HG03095 (cell line): Measurements from ENCODE around the gene TXNDC9.
"Not testable (repeated sequence)": the region's sequence is repeated elsewhere in the genome, so short reads cannot be mapped to it uniquely, and the experiment has no call there.

Source experiments
- ATAC-seq: cut with Tn5 transposase; IDR thresholded peaks from one replicate; pipeline ENCODE4 v1.9.1; 2021; ENCODE audit warnings: moderate library complexity; ENCODE audit not compliant: unreplicated experiment

Gene TXNDC9, protein sequence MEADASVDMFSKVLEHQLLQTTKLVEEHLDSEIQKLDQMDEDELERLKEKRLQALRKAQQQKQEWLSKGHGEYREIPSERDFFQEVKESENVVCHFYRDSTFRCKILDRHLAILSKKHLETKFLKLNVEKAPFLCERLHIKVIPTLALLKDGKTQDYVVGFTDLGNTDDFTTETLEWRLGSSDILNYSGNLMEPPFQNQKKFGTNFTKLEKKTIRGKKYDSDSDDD

DNA sequence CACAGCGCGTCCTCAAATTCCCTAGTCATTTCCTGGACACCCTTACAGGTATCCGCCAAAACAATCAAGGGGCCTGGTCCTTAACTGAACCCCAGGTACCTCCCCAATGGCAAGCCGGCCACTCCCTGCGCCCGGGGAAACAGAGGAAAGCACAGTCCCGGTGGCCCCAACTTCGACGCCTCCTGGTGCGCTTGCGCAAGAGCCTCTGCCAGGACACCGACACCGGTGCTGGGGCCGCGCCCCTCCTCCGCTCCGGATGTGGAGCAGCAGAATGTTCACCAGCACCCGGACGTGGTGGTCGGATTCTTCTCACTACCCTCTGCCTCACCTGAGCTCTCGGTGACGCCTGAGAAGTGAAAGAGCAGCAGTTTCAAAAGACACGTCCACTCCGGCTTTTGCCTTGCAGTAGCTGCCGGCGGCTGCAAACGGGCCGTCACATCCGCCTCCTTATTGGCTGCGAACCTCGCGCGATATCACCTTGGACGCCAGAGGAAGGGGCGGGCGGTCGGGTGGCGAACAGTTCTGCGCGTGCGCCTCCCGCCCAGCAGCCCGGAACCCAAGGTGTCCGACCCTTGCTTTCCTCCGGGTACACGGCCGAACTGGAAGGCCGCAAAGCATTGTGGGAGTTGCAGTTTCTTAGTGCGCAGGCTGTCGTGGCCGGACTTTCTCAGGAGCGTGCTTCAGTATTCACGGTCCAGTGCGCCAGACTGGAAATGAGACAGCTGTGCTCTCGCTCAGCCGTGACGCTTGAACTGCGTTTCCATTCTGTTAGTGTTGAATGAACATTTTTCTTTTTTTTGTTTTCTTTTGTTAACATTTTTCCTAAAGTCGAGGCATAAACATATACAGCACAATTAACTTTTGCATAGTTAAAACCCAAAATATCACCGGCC, at the start of gene TXNDC9:
Gene TXNDC9, minus strand, starts transcription at position 423 of the 893 bp plus-strand sequence. CDS start 3,123 bp downstream, outside the sequence.
- ATAC-seq = peak; percentile 68

DNA sequence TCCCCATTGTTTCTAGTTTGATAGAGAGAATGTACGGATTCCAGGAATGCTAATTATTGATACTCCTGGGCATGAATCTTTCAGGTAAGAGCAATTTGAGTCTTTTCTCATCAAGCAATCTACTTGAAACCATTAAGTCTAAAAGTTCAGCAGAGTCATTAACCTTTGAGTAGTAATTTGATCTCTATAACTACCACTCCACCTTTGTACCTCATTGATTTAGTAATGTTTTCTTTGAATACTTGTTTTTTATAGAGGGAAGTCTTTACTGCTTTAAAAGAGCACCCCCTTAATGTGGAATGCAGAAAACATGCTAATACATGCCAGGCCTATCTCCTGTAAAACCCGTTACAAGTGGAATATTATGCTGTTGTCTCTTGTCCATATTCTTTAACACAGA, 46.0 kb upstream of the TXNDC9 start:
- no peak for ATAC-seq

DNA sequence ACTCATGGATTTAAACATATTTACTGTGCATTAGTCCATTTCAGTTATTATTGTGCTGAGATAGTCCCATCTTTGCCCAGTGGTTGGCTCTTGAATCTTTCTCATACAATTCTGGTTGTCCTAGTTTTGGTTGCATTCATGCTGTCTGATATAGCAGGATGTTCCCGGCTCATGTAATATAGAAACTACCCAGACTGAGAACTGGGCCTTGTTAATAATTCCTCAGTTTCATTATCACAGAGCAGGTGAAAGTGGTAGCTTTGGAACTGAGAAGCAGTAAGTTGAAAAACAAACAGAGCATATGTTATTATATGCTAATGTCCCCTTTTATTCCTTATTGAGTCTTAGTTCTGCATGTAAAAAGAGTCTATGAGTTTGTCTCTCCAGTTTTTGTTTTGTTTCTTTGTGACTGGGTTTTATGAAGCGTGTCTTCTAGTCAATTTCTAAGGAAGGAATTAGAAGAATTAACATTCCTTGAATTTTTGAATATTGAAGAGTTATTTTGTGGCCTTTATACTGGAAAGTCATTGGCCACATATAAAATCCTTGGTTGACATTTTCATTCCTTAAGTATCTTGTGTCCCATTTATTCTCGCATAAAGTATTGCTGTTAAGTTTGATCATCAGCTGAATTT, 44.4 kb upstream of the TXNDC9 start:
- no peak for ATAC-seq

DNA sequence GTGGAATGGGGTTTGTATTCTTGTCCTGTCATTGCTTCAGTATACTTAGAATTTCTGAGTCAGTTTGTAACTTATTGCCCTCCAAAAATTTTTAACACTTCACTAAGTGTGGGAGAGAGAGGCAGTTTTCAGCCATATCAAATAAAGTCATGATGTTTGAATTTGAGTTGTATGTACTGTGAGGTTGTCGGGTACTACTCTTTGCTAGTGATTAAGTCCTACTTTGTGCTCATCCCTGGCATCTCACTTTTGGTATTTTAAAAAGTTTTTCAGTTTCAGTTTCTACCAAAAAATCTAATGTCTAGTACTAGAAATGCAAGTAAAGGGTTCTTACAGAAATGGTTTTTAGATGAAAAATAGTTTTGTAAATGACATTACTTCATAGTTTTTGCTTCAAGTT, 41.7 kb upstream of the TXNDC9 start:
- no peak for ATAC-seq

DNA sequence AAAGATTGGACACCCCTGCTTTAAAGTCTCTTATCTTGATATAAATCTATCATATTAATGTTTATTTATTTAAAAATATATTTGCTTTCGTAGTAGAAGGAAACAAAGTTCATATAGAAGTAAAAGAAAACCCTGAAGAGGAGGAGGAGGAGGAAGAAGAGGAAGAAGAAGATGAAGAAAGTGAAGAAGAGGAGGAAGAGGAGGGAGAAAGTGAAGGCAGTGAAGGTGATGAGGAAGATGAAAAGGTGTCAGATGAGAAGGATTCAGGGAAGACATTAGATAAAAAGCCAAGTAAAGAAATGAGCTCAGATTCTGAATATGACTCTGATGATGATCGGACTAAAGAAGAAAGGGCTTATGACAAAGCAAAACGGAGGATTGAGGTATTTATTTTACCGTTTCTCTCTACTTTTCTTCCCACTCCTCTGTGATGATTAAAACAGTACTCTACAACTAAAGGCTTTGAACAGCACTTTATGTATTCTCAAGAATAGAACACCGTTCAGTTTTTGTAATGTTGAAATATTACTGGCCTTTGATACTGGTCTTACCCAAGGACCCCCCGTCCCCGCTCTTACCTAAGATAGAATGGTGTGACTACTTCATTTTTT, 40.2 kb upstream of the TXNDC9 start:
- no peak for ATAC-seq

DNA sequence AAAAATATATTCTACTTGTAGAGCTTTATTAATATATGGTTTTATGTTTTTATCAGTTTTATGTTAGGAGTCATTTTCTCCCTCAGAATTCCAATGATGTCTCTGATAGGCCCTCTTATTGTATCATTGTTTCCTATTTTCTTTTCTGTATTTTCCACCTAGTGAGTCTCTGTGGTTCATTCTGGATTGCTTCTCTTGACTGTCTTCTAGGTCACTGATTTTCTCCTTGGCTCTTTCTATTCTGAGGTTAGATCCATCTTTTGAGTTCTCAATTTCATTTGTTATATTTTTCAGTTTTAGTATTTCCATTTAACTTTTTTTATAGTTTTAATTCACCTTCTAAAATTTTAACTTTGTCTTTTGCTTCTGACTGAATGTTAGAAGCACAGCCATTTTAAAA, 38.6 kb upstream of the TXNDC9 start:
- ATAC-seq = no peak

DNA sequence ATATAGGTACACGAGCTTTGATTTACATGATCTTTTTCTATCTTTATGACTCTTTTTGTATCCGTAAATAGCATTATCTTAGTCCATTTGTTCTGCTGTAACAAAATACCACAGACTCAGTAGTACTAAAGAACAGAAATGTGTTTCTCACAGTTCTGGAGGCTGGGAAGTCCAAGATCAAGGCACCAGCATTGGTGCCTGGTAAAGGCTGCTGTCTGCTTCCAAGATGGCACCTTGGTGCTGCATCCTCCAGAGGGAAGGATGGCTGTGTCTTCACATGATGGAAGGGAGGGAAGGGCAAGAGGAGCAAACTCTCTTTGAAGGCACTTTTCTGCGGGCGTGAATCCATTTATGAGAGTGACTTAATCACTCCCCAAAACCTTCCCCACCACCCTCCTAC, 37.0 kb upstream of the TXNDC9 start:
- no peak for ATAC-seq

DNA sequence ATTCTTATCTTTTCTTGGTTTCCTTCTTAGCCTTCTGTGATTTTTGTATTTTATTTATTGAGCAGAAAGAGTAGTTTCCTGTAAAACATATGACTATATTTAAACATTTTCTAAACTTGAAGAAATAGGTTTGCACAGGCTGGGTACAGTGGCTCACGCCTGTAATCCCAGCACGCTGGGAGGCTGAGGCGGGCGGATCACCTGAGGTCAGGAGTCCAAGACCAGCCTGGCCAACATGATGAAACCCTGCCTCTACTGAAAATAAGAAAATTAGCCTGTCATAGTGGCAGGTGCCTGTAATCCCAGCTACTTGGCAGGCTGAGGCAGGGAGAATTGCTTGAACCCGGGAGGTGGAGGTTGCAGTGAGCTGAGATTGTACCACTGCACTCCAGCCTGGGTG, 32.7 kb upstream of the TXNDC9 start:
- not testable (repeated sequence) for ATAC-seq

DNA sequence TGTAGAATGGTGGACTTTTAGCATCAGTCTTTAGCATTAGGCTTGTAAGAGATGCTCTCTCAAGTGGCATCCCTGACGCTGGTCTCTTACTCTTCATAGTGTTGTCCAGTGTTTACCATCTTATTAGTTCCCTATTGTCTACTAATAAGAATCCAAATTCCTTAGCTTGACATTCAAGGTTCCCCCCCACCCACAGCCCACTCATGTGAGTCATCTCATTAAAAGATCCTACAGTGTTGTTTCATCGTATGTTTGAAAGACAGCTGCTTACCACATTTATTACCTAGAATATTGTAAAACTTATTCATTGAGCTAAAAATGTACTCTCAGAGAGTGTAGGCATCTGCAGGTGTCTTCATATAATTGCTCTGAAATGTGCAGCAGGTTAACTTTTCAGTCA, 29.5 kb upstream of the TXNDC9 start:
- ATAC-seq = no peak

DNA sequence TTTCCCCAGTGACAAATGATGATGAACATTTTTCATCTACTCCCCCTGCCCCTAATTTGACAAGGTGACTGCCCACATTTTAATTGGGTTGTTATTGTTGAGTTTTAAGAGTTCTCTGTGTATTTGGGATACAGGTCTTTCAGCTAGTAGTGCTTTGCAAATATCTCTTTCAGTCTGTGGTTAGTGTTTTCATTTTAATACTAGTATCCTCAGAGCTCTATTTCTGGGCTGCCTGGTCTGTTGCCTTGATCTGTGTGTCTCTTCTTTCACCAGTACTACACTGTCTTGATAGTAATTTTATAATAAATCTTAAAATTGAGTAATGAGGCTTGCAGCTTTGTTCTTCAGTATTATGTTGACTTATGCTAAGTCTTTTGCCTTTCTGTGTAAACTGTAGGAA, 20.7 kb upstream of the TXNDC9 start:
- ATAC-seq = peak; percentile 93

DNA sequence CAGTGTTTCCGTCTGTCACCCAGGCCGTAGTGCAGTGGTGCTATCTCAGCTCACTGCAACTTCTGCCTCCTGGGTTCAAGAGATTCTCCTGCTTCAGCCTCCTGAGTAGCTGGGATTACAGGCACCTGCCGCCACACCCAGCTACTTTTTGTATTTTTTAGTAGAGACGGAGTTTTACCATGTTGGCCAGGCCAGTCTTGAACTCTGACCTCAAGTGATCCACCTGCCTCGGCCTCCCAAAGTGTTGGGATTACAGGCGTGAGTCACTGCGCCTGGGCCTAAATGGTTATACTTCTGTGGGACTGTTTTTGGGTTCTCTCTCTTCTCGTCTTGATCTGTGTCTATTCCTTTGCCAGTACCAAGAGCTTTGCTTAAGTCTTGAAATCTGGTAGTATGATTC, 18.7 kb upstream of the TXNDC9 start:
- ATAC-seq = not testable (repeated sequence)

DNA sequence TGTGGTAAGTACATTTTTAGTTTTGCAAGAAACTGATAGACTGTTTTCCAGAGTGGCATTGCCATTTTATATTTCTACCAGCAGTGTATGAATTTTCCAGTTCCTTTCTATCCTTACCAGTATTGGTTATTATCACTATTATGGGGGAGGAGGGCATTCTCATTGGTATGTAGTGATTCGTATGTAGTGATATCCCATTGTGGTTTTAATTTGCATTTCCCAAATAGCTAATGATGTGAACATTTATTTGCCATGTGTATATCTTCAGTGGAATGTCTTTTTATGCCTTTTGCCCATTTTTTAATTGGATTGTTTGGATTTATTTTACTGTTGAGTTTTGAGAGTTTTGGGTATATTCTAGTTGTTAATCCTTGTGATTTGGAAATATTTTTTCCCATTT, 17.9 kb upstream of the TXNDC9 start:
- ATAC-seq = no peak

DNA sequence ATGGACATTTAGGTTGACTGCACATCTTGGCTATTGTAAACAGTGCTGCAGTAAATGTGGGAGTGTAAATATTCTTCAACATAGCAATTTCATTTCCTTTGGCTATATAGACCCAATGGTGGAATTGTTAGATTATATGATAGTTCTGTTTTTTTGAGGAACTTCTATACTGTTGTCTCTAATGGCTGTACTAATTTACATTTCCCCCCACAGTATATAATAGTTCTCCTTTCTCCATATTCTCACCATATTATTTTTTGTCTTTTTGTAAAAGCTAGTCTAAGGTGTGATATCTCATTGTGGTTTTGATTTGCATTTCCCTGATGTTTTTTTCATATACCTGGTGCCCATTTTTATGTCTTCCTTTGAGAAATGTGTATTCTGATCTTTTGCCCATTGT, 14.1 kb upstream of the TXNDC9 start:
- ATAC-seq = no peak

DNA sequence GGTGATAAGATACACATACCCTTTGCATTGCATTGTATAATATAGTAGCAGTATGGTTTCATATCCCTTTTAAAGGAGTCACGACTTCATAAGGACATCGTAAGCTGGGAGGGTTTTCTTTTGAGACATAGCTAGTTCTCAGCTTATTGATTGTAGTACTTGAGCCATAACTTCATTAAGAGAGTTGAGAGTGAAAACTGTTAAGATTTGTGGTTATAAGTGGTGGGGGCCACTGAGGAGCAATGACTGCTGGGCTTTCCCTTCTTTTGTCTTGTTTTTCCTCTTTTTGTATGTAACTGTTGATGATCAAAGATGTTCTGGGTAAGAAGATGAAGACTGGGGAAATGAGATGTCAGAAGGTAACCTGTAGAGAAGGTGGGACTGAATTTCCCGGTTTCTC, 12.0 kb upstream of the TXNDC9 start:
- ATAC-seq = no peak

DNA sequence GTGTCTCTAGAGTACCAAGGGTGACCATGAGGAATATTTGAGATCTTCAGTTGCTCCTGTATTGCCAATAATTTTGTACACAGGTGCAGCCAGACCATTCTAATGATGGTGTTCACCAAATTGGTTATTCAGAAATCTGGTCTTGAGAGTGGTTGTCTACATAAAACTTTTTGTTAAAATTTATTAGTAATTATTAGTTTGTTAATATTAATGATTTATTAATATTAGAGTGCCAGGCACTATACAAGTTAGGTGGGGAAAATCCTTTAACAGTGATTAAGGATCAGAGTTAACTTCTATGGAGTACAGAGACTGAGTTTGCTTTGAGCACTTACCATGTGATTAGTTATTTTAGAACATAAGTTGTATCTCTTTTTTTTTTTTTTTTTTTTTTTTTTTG, 10.1 kb upstream of the TXNDC9 start:
- ATAC-seq = no peak

DNA sequence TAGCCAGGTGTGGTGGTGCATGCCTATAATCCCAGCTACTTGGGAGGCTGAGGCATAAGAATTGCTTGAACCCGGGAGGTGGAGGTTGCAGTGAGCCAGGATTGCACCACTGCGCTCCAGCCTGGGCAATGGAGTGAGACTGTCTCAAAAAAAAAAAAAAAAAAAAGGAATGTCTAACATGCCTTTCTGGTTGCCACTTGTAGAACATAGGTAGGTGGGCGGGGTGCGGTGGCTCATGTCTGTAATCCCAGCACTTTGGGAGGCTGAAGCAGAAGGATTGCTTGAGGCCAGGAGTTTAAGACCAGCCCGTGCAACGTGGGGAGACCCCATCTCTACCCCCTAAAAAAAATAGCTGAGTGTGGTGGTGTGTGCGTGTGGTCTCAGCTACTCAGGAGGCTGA, 9.3 kb upstream of the TXNDC9 start:
- not testable (repeated sequence) for ATAC-seq

DNA sequence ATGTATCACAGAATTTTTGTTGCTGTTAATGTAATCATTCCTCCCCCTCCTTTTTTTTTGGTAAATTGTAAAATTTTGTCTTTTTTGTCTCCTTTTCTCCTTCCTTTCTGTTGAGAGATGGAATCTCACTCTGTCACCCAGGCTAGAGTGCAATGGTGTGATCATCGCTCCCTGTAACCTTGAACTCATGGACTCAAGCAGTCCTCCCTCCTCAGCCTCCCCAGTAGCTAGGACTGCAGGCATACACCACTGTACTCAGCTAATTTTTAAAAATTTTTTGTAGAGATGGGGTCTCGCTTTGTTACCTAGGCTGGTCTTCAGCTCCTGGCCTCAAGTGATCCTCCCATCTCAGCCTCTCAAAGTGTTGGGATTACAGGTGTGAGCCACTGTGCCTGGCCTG, 6.4 kb upstream of the TXNDC9 start:
- ATAC-seq = no peak

DNA sequence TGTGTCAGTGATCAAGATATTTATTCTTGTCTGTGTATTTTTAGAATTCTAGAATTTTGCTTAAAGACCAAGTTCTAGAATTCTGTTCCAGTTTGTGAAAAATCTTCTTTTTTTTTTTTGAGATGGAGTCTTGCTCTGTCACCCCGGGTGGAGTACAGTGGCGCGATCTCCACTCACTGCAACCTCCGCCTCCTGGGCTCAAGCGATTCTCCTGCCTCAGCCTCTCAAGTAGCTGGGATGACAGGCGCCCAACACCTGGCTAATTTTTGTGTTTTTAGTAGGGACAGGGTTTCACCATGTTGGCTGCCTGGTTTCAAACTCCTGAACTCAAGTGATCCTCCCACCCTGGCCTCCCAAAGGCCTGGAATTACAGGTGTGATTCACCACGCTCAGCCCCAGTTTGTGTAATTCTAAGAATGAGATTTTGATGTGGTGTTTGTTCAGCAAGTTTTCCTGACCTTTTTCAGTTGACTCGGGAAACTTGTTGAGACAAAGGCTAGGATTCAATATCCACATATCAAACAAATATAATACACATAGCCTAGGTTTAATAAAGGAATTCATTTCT, 4.6 kb upstream of the TXNDC9 start:
- no peak for ATAC-seq

DNA sequence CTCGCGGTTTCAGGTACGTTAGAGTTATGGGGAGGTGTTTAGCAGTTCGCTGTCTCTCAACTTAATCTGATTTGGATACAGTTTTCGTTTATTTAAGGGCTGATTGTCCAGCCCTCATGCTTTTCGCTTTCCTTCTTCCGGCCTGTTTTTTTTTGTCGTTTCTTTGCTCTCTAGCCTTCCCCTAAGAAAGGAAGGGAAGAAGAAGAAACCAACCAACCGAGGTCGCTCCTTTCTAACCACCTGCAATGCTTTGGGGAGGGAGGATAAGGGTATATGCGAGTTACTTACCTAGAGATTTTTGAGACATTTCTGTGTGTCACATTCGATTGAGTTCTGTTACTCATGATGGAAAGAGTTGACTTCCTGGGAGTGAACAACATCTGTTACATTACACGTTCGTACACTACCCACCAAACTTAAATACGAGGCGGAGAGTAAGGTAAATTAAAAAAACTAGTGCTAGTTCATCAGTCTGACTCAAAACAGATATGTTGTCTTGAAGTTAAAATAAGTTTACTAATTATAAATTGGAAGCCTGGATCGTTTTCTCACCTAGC, 2.0 kb upstream of the TXNDC9 start:
- no peak for ATAC-seq

DNA sequence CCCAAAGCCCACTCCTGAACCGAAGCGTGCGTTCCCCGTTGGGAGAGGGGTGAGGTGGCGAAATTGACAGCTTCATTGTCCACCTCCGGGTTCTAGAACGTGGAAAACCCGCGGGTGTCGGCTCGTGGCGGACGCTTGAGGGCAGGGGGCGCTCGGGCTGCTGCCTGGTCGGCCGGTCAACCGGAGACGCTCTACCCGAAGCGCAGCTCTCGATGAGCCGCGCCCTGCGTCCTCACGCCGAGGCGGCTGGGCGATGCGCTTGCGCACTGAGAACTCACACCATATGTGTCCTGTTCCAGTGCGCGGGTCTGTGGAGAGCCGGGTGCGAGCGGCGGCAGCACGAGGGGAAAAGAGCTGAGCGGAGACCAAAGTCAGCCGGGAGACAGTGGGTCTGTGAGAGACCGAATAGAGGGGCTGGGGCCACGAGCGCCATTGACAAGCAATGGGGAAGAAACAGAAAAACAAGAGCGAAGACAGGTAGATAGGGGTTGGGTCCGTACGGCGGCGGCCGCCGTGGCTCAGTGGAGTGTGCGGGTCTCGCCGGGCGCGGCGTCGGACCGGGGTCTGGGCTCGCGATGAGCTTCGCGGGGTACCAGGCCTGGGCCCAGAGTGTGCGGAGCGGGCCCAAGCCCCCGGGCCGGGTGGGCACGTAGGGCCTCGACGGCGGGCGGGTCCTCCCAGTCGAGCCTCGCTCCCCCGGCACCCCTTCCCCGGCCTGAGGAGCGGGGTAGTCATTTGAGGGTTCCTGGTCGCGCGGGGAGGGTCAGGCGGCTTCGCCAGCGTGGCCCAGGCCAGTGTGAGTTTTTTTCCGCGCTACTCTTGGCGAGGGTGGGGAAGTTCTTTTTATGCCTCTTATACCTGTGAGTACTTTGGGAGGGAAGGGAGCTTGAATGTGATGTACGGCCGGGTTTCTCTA, 1.2 kb upstream of the TXNDC9 start, which contains the start of gene EIF5B:
Gene EIF5B, plus strand, starts transcription at position 277 of the 916 bp plus-strand sequence. Its CDS starts 166 bp downstream, at position 443.
- ATAC-seq = peak; percentile 59
